Activated CD4-positive, alpha-beta T cell treated with anti-CD3 and anti-CD28 coated beads, Interleukin-2, amount 10 ng/mL, durations not matched to agents 7 days and 5 days (primary cell): Measurements from ENCODE around the gene RAB27B. TPM values are rescaled to one million over a fixed set of nuclear protein-coding genes. Genes with fewer than 3 reads are reported as not detected.
"Not testable (repeated sequence)": the region's sequence is repeated elsewhere in the genome, so short reads cannot be mapped to it uniquely, and the experiment has no call there.

ENCODE experiments used
- CTCF ChIA-PET: fragments of 350-600 bp; sonication (Branson Sonifier 250); formaldehyde crosslinking; loops from one replicate; lab custom pipeline; 2021; ENCODE audit warnings: antibody characterized with exemption; lab: Charles Lee
- POLR2A ChIA-PET: fragments of 350-600 bp; sonication (Branson Sonifier 250); formaldehyde crosslinking; loops from one replicate; lab custom pipeline; 2021; ENCODE audit warnings: antibody characterized with exemption; lab: Charles Lee
- DNase-seq: peaks from one replicate; pipeline ENCODE4 v3.0.0-alpha.2; 2020
- H3K27ac Mint-ChIP-seq: one replicate; pipeline ENCODE4 v1.8.0; 2021; ENCODE audit warnings: mild to moderate bottlenecking, moderate library complexity, mixed read lengths
- H3K27me3 Mint-ChIP-seq: one replicate; pipeline ENCODE4 v1.8.0; 2021; ENCODE audit warnings: mixed read lengths
- H3K36me3 Mint-ChIP-seq: one replicate; pipeline ENCODE4 v1.8.0; 2021; ENCODE audit warnings: low read depth, mixed read lengths
- H3K4me1 Mint-ChIP-seq: one replicate; pipeline ENCODE4 v1.8.0; 2021; ENCODE audit warnings: mixed read lengths
- H3K4me3 Mint-ChIP-seq: one replicate; pipeline ENCODE4 v1.8.0; 2021; ENCODE audit warnings: mild to moderate bottlenecking, moderate library complexity, mixed read lengths
- H3K9me3 Mint-ChIP-seq: one replicate; pipeline ENCODE4 v1.8.0; 2021; ENCODE audit warnings: mixed read lengths
- total RNA-seq, 2 experiments: library from RNA; stranded (reverse); gene quantifications; one replicate each; pipeline ENCODE4 v1.2.3, GENCODE V29; 2021

RAB27B gene
- total RNA-seq, 2 experiments from 2014 or later: 4.8 to 5.2 TPM

DNA sequence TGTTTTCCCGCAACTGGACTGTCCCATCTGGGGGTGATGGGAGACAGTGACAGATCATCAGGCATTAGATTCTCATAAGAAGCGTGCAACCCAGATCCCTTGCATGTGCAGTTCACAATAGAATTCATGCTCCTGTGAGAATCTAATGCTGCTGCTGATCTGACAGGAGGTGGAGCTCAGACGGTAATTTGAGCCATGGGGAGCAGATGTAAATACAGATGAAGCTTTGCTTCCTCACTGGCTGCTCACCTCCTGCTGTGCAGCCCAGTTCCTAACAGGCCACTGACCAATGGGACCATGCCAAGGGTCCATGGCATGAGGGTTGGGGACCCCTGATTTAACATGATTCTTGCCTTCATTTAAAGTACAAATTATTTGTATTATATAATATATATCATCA is 26.8 kb downstream of the RAB27B start:
- H3K4me1 Mint-ChIP-seq: peaks cover 20% of the 10 kb centered on the region
- H3K4me3 Mint-ChIP-seq, H3K27ac Mint-ChIP-seq, POLR2A ChIA-PET, DNase-seq, H3K36me3 Mint-ChIP-seq, H3K9me3 Mint-ChIP-seq, H3K27me3 Mint-ChIP-seq: not testable (repeated sequence)
- CTCF ChIA-PET: interaction anchor here (1.1 to 1.7 kb wide), 2 partner anchors 12 to 76 kb away, joined by 3 to 4 read pairs; no protein-coding TSS in a partner anchor

DNA sequence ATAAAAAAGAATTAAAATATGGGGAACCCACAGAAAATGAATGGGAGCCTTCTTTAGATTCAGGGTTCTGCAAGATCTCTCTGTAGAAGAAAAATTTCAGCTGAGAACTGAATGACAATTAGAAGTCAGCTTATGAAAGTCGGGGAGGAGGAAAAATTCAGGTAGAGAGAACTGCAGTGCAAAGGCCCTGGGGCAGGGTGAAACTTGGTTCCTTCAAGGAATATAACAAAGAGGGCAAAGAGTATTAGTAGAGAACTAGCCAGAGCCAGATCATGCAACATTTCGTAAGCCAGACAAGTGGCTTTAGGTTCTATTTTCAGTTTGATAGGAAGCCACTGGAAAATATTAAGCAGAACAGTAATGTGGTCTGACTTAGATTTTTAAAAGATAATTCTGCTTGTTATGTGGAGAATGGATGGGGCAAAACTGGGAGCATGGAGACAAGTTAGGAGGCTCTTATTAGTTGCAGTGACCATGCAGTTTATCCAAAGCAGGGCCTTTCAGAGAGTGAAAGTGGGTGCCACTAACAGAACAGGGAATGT is 27.9 kb downstream of the RAB27B start:
- Mint-ChIP-seq H3K4me1 (peaks cover 20% of the 10 kb centered on the region), H3K9me3 (no peaks in the 10 kb centered on the region), H3K36me3 (no peaks in the 10 kb centered on the region), H3K4me3 (no peak overlapping the region), H3K27me3 (peaks cover 5% of the 10 kb centered on the region), H3K27ac (no peak overlapping the region)
- DNase-seq: no peak
- CTCF ChIA-PET: no interaction called here
- POLR2A ChIA-PET: no interaction called here

DNA sequence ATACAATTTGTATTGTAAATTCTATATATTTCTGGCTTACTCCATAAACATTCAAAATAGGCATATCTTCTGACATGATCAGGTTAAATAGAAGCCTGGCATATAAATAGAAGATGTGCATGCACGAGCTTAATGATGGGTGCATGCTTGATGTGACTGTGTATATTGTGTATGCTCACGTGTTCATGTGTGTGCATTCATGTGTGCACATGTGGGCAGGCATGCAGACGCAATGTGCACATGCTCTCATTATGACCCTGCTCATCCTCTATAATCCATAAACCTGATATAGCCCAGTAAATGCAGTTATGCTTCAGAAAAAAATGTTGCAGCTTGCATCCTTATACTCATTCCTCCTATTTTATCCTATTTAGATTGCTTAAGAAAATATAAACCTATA is 29.2 kb downstream of the RAB27B start:
- CTCF ChIA-PET: no interaction called here
- H3K9me3 Mint-ChIP-seq: no peaks in the 10 kb centered on the region
- H3K27me3 Mint-ChIP-seq: peaks cover 5% of the 10 kb centered on the region
- no peaks in the 10 kb centered on the region for H3K36me3 Mint-ChIP-seq
- no peak overlapping the region for H3K27ac Mint-ChIP-seq
- POLR2A ChIA-PET: no interaction called here
- DNase-seq: no peak
- no peak overlapping the region for H3K4me3 Mint-ChIP-seq
- peaks cover 13% of the 10 kb centered on the region for H3K4me1 Mint-ChIP-seq

GRCh38 chr18:54859667-54860421 is 31.6 kb downstream of the RAB27B start:
- Mint-ChIP-seq H3K36me3 (no peaks in the 10 kb centered on the region), H3K27ac (no peak overlapping the region), H3K4me3 (no peak overlapping the region), H3K4me1 (no peaks in the 10 kb centered on the region), H3K27me3 (peaks cover 3% of the 10 kb centered on the region), H3K9me3 (no peaks in the 10 kb centered on the region)
- no peak for DNase-seq
- POLR2A ChIA-PET: no interaction called here
- CTCF ChIA-PET: no interaction called here

DNA sequence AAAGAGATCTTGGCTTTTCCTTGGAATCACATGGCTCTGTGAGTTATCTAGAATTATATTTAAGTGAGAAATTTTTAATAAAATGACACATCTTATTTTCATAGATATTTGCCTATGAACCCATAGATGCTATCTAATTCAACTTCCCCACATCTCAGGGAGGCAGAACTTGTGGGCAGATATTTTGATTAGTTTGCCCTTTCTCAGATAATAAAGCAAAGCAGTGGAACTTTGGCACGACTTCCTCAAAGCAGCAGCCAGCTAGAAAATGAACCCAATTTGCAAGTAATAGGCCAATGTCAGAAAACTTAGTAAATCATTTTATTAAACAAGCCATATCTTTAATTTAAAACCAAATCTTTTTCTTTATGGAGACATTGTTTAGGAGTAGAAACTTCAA is 32.7 kb downstream of the RAB27B start:
- POLR2A ChIA-PET: no interaction called here
- CTCF ChIA-PET: no interaction called here

GRCh38 chr18:54867131-54867530 is 38.9 kb downstream of the RAB27B start:
- no peak overlapping the region for H3K27ac Mint-ChIP-seq
- no peak for DNase-seq
- ChIA-PET POLR2A (no interaction called here), CTCF (interaction anchor here (0.8 kb wide), 1 partner anchor 13 kb away, joined by 4 read pairs; no protein-coding TSS in a partner anchor)
- no peaks in the 10 kb centered on the region for H3K27me3 Mint-ChIP-seq
- H3K4me1 Mint-ChIP-seq: no peaks in the 10 kb centered on the region
- H3K9me3 Mint-ChIP-seq: peaks cover 2% of the 10 kb centered on the region
- no peaks in the 10 kb centered on the region for H3K36me3 Mint-ChIP-seq
- H3K4me3 Mint-ChIP-seq: no peak overlapping the region

More for the DNA sequence above, 32.7 kb downstream of the RAB27B start:
- Mint-ChIP-seq H3K4me3 (no peak overlapping the region), H3K9me3 (no peaks in the 10 kb centered on the region), H3K27ac (no peak overlapping the region), H3K27me3 (peaks cover 3% of the 10 kb centered on the region), H3K36me3 (no peaks in the 10 kb centered on the region), H3K4me1 (no peaks in the 10 kb centered on the region)
- DNase-seq: no peak

- H3K27ac Mint-ChIP-seq: no peak overlapping the region
- no peak overlapping the region for H3K4me3 Mint-ChIP-seq
- H3K9me3 Mint-ChIP-seq: peaks cover 2% of the 10 kb centered on the region
- H3K4me1 Mint-ChIP-seq: peaks cover 8% of the 10 kb centered on the region
- H3K27me3 Mint-ChIP-seq: no peaks in the 10 kb centered on the region
- DNase-seq: no peak
- ChIA-PET POLR2A (no interaction called here), CTCF (interaction anchor here (1.1 kb wide), 1 partner anchor 48 kb away, joined by 3 read pairs; no protein-coding TSS in a partner anchor)
- H3K36me3 Mint-ChIP-seq: no peaks in the 10 kb centered on the region
Observed at GRCh38 chr18:54871231-54871630, 43.0 kb downstream of the RAB27B start.

DNA sequence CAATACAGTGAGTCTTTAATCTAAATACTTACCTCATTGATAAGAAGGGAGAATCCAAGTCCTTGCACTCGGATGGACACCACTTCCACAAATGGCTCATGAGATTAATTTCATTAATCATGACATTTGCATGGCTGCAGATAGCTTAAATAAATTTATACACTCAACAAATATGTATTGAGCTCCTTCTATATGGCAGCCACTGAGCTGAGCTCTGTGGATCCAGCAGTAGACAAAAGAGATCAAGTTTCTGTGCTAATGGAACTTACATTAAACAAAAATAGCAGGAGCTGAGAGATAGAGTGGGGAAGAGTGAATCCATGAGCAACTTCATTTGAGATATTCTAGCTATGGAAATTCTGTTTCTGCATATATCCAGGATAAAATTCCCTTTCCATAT is 44.4 kb downstream of the RAB27B start:
- H3K36me3 Mint-ChIP-seq: no peaks in the 10 kb centered on the region
- no peaks in the 10 kb centered on the region for H3K9me3 Mint-ChIP-seq
- H3K27ac Mint-ChIP-seq: no peak overlapping the region
- DNase-seq: no peak
- peaks cover 8% of the 10 kb centered on the region for H3K4me1 Mint-ChIP-seq
- ChIA-PET POLR2A (no interaction called here), CTCF (interaction anchor here (0.6 to 1.7 kb wide), 2 partner anchors 26 to 184 kb away, joined by 3 to 4 read pairs; no protein-coding TSS in a partner anchor)
- H3K4me3 Mint-ChIP-seq: no peak overlapping the region
- H3K27me3 Mint-ChIP-seq: no peaks in the 10 kb centered on the region

DNA sequence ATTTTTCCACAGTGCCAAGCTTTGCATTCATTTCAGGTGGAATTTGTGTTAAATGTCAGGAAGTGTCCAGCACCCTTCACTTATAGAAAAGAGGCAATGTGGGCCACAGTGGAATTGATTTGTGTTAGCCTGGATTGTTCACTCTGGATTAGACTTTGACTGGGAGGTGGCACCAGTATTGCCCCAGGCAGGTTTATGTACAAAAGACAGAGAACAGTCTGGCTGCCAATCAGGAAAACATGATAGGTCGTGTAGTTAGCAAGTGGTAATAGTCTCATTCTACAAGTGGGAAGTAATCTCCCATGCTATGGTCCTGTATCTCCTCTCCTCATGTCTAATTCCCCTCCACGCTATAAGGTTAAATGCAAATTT is 45.6 kb downstream of the RAB27B start:
- ChIA-PET POLR2A (no interaction called here), CTCF (interaction anchor here (0.9 to 1.0 kb wide), 2 partner anchors 110 to 202 kb away, joined by 3 read pairs; no protein-coding TSS in a partner anchor)
- Mint-ChIP-seq H3K9me3 (no peaks in the 10 kb centered on the region), H3K4me1 (peaks cover 8% of the 10 kb centered on the region), H3K27ac (no peak overlapping the region), H3K27me3 (no peaks in the 10 kb centered on the region), H3K36me3 (no peaks in the 10 kb centered on the region), H3K4me3 (no peak overlapping the region)
- DNase-seq: no peak

GRCh38 chr18:54875063-54875462 is 46.8 kb downstream of the RAB27B start:
- DNase-seq: no peak
- H3K27me3 Mint-ChIP-seq: no peaks in the 10 kb centered on the region
- peaks cover 8% of the 10 kb centered on the region for H3K4me1 Mint-ChIP-seq
- no peak overlapping the region for H3K27ac Mint-ChIP-seq
- H3K4me3 Mint-ChIP-seq: no peak overlapping the region
- H3K36me3 Mint-ChIP-seq: no peaks in the 10 kb centered on the region
- ChIA-PET POLR2A (no interaction called here), CTCF (interaction anchor here (0.6 kb wide), 1 partner anchor 61 kb away, joined by 3 read pairs; no protein-coding TSS in a partner anchor)
- no peaks in the 10 kb centered on the region for H3K9me3 Mint-ChIP-seq

DNA sequence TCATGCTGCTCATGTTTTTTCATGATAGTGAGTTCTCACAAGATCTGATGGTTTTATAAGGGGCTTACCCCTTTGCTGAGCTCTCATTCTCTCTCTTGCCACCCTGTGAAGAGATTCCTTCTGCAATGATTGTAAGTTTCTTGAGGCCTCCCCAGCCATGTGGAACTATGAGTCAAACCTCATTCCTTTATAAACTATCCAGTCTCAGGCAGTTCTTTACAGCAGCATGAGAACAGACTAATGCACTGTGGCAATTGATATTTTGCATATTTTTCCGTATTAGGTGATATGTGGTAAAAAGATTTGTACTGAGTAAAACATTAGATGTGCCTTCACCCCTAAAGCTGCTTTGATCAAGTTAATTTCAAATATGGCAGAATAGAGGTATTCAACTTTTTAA is 48.8 kb downstream of the RAB27B start:
- H3K9me3 Mint-ChIP-seq: no peaks in the 10 kb centered on the region
- no peaks in the 10 kb centered on the region for H3K36me3 Mint-ChIP-seq
- peaks cover 8% of the 10 kb centered on the region for H3K4me1 Mint-ChIP-seq
- H3K4me3 Mint-ChIP-seq: no peak overlapping the region
- ChIA-PET CTCF (no interaction called here), POLR2A (no interaction called here)
- DNase-seq: no peak
- no peak overlapping the region for H3K27ac Mint-ChIP-seq
- no peaks in the 10 kb centered on the region for H3K27me3 Mint-ChIP-seq

DNA sequence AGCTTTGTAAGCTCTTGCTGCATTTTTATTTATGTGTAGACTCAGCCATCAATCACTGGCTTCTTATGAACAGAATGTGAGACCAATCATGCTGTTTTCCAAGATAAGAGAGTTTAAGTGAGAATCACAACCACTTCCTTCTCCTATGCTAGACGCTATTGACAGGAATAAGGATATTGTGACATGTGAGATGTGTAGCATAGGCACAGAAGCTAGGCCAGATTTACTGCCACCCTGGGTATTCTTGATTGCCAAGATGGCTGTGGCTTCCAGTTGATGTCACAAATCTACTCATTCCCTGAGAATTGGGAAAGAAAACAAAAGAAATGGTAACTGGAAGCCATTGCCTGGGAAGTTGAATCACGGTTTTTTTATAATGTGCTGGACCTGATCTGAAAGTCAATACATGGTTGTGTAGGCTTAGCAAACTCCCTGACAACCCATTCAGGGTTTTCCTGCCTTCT is 49.9 kb downstream of the RAB27B start:
- POLR2A ChIA-PET: interaction anchor here (0.7 kb wide), 1 partner anchor 37 kb away, joined by 3 read pairs; no protein-coding TSS in a partner anchor
- peaks cover 3% of the 10 kb centered on the region for H3K4me1 Mint-ChIP-seq
- DNase-seq: no peak
- no peaks in the 10 kb centered on the region for H3K27me3 Mint-ChIP-seq
- peaks cover 3% of the 10 kb centered on the region for H3K9me3 Mint-ChIP-seq
- no peak overlapping the region for H3K4me3 Mint-ChIP-seq
- H3K36me3 Mint-ChIP-seq: no peaks in the 10 kb centered on the region
- no peak overlapping the region for H3K27ac Mint-ChIP-seq
- CTCF ChIA-PET: no interaction called here

- peaks cover 3% of the 10 kb centered on the region for H3K9me3 Mint-ChIP-seq
- CTCF ChIA-PET: no interaction called here
- POLR2A ChIA-PET: no interaction called here
- no peaks in the 10 kb centered on the region for H3K36me3 Mint-ChIP-seq
- no peak overlapping the region for H3K4me3 Mint-ChIP-seq
- no peak for DNase-seq
- no peaks in the 10 kb centered on the region for H3K27me3 Mint-ChIP-seq
- no peaks in the 10 kb centered on the region for H3K4me1 Mint-ChIP-seq
- no peak overlapping the region for H3K27ac Mint-ChIP-seq
Observed at GRCh38 chr18:54878659-54879358, 50.5 kb downstream of the RAB27B start.
